Kidney (tissue), 14 donors: ENCODE data around the gene CD320. TPM values are rescaled to one million over a fixed set of nuclear protein-coding genes. Genes with fewer than 3 reads are reported as not detected.

Source experiments
- DNase-seq, 5 donors: peaks; one replicate each; pipeline ENCODE4 v3.0.0-alpha.2; 2013 to 2020
- FAIRE-seq: peaks from 2 replicates; lab custom pipeline; 2012; peaks lifted over from hg19 to GRCh38; lab: Jason Lieb, UNC
- H3K27ac ChIP-seq, 2 donors: one replicate each; pipeline ENCODE4 v1.7.0; 2013; ENCODE audit warnings: low read depth in 2 of 2, low read length in 2 of 2, inconsistent platforms in 1 of 2
- H3K27me3 ChIP-seq: one replicate; pipeline ENCODE4 v1.7.1; 2013; ENCODE audit warnings: low read length, inconsistent platforms; ENCODE audit not compliant: control insufficient read depth, insufficient read depth
- H3K36me3 ChIP-seq, 3 donors: one replicate each; pipeline versions ENCODE4 v1.7.0 to v1.7.1; 2013; ENCODE audit warnings: low read length in 3 of 3, control low read depth in 1 of 3, inconsistent platforms in 1 of 3; ENCODE audit not compliant: insufficient read depth in 3 of 3, control insufficient read depth in 2 of 3
- H3K4me1 ChIP-seq, 3 donors: one replicate each; pipeline versions ENCODE4 v1.7.0 to v1.7.1; 2013; ENCODE audit warnings: low read length in 3 of 3, inconsistent platforms in 1 of 3, low read depth in 1 of 3; ENCODE audit not compliant: control insufficient read depth in 2 of 3, insufficient read depth in 2 of 3
- H3K4me3 ChIP-seq, 3 donors: one replicate each; pipeline versions ENCODE4 v1.7.0 to v1.8.1; 2013; ENCODE audit warnings: low read length in 3 of 3, control low read depth in 1 of 3, inconsistent platforms in 1 of 3
- H3K9ac ChIP-seq, 3 donors: one replicate each; pipeline versions ENCODE4 v1.7.0 to v1.7.1; 2013; ENCODE audit warnings: low read length in 3 of 3, control low read depth in 1 of 3, inconsistent platforms in 1 of 3
- H3K9me3 ChIP-seq, 3 donors: one replicate each; pipeline versions ENCODE4 v1.7.0 to v1.7.1; 2013; ENCODE audit warnings: low read length in 3 of 3, control low read depth in 1 of 3, inconsistent platforms in 1 of 3; ENCODE audit not compliant: control insufficient read depth in 2 of 3, insufficient read depth in 1 of 3
- intact Hi-C: fragments of 100-400 bp; cut with DNase I; formaldehyde crosslinking; loops from one replicate; pipeline ENCODE4 v1.11.1; 2022
- polyA plus RNA-seq: library from polyadenylated mRNA; stranded (reverse); fragments of 350-450 nt; fragmentation: Illumina TruSeq; extraction: RNeasy Lipid Tissue Mini Kit (QIAGEN cat#74804); gene quantifications from one replicate; pipeline ENCODE4 v1.2.3, GENCODE V29; 2014; ENCODE audit warnings: low read depth, low replicate concordance; ENCODE audit not compliant: insufficient read depth
- total RNA-seq: library from RNA; stranded (reverse); fragmentation: NEBNext Ultra II Directional; extraction: Animal tissue kit (Norgen Biotek cat#: 25700); gene quantifications from one replicate; pipeline ENCODE4 v1.2.1, GENCODE V29; 2021
- TF ChIP-seq, protein P1 (sequence below): IDR thresholded peaks from 3 replicates; pipeline ENCODE4 v1.5.1; 2012; ENCODE audit warnings: mild to moderate bottlenecking, moderate library complexity, borderline replicate concordance; ENCODE audit not compliant: insufficient read depth; ENCODE audit errors: extremely low read depth
- donor health status: control.
- donor health status: control.
- donor health status: control.
- donor health status: control.
- donor health status: control.
- donor health status: DM: yes; HTN: yes; CAD: no.
- donor health status: Normal renal cell carcinoma (clear cell type).

The CD320 gene
- total and polyA plus RNA-seq, 2 donors from 2014 or later, result 26.1 to 63.1 TPM

DNA sequence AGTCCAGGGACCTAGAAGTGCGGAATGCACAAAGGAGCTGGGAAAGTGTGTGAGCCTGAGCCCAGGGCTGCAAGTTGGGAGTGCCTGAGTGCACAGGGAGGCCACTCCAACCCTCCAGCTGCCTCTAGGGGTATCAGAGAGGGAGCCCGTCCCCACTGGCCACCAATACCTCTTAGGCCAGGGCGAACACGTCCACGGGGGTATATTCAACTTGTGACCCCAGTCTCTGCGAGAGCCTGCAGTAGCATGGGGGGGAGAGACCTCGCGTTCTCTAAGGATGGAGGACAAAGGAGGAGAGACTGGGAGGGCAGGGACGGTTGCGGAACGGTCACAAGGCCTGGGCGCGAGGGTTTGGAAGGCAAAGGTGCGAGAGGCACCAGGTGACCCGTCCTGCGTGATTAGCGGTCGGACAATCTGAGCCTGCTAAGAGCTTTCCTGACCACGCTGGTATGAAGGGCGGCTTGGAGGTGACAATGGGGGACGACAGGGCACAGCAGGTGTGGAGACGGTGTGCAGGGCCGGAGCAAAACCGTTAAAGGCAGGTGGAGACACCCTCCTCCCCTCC lies 676 bp downstream of the CD320 start:
- Histone ChIP-seq H3K9me3 (no peaks in the 10 kb centered on the region), H3K36me3 (peaks cover 0 to 4% (median 3%) of the 10 kb centered on the region in 3 donors), H3K27ac (peak overlapping the region in 1 of 2 donors; percentile 57), H3K9ac (peak overlapping the region; percentile 48 to 71 (median 54)), H3K4me3 (peak overlapping the region; percentile 59 to 82 (median 72)), H3K4me1 (peaks cover 0 to 20% (median 0%) of the 10 kb centered on the region in 3 donors), H3K27me3 (no peaks in the 10 kb centered on the region)
- TF ChIP-seq, protein P1, sequence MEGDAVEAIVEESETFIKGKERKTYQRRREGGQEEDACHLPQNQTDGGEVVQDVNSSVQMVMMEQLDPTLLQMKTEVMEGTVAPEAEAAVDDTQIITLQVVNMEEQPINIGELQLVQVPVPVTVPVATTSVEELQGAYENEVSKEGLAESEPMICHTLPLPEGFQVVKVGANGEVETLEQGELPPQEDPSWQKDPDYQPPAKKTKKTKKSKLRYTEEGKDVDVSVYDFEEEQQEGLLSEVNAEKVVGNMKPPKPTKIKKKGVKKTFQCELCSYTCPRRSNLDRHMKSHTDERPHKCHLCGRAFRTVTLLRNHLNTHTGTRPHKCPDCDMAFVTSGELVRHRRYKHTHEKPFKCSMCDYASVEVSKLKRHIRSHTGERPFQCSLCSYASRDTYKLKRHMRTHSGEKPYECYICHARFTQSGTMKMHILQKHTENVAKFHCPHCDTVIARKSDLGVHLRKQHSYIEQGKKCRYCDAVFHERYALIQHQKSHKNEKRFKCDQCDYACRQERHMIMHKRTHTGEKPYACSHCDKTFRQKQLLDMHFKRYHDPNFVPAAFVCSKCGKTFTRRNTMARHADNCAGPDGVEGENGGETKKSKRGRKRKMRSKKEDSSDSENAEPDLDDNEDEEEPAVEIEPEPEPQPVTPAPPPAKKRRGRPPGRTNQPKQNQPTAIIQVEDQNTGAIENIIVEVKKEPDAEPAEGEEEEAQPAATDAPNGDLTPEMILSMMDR, result no peak
- DNase-seq, result peak in 1 of 5 donors; percentile 56
- intact Hi-C loops, result no loop called here
- no peak for FAIRE-seq

DNA sequence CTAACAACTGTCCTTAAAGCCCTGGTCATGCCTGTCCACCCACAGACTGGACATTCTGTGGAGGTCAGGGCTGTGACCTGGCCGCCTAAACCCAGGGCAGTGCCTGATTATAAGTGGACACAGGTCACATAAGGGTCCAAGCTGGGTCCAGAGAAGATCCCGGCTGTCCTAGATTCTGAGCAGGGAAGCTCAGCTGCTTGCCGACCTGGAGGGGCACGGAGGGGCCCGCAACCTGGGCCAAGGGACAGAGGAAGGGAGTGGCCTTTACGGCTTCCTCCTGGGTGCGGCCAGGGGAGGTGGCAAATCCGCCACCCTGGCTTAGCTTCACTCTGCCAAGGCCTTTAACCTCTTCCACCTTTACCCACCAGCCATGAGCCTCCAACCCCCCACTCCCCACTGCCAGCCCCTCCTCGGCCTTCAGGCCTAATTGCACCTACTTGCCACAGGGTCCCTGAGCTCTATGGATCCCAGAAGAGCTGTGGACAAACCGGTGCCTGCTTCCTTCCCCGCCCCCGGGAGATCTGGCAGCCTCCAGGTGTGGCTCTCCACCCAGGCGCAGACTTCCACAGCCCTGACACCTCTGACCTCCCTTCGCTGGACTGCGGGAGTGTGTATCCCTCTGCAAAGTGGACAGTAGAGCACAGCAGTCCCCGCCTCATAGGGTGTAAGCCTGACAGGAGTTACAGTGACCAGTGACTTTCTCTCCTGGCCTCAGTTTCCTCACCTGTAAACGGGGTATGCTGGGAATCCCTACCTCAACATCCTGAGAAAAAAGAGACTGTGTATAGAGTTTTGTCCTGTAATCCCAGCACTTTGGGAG lies 1.7 kb downstream of the CD320 start:
- intact Hi-C loops, result no loop called here
- Histone ChIP-seq H3K36me3 (peaks cover 0 to 4% (median 3%) of the 10 kb centered on the region in 3 donors), H3K4me3 (no peak overlapping the region), H3K27ac (no peak overlapping the region), H3K9me3 (no peaks in the 10 kb centered on the region), H3K27me3 (no peaks in the 10 kb centered on the region), H3K9ac (no peak overlapping the region), H3K4me1 (peaks cover 0 to 18% (median 0%) of the 10 kb centered on the region in 3 donors)
- FAIRE-seq (no peak), DNase-seq (peak in 1 of 5 donors; percentile 76)
- TF ChIP-seq, protein P1, result no peak

DNA sequence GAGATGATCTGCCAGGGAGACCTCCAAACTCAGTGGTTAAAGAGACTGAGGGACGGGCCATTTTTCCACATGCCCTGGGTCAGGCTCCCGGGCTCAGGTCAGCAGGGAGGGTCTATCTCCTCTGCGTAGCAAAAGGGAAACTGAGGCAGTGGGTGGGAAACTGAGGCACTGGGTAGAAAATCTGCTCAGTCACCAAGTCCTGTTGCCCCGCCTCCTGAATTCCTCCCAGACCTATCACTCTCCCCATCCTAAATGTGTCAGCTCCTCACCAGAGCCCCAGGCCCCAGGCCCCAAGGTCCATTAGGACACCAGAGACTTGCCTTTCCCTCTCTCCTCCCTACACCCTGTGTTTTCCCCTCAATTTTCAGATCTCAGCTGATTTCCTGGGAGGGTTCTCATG lies 2.4 kb downstream of the CD320 start:
- no peaks in the 10 kb centered on the region for H3K9me3 ChIP-seq
- no peaks in the 10 kb centered on the region for H3K27me3 ChIP-seq
- no peak overlapping the region for H3K4me3 ChIP-seq
- no peak for FAIRE-seq
- DNase-seq, result peak in 1 of 5 donors; percentile 35
- no peak overlapping the region for H3K27ac ChIP-seq
- TF ChIP-seq, protein P1, result no peak
- peaks cover 0 to 3% (median 0%) of the 10 kb centered on the region in 3 donors for H3K36me3 ChIP-seq
- no peak overlapping the region for H3K9ac ChIP-seq
- intact Hi-C loops, result no loop called here
- H3K4me1 ChIP-seq, result peaks cover 0 to 18% (median 0%) of the 10 kb centered on the region in 3 donors
